ENCODE data around the gene RREB1.

- TF ChIP-seq CTCF (IDR thresholded peaks at IDR 0.05; ENCODE audit: extremely low read depth in 1 of 2, insufficient read depth in 1 of 2, low read depth in 1 of 2, low read length in 2 of 2): no peak
- TF ChIP-seq EZH2 (IDR thresholded peaks at IDR 0.05; ENCODE audit: borderline replicate concordance, low read depth, low read length, severe bottlenecking): no peak
- no peak for TF ChIP-seq POLR2A (IDR thresholded peaks at IDR 0.05; ENCODE audit: low read depth, low read length)
- no peak for TF ChIP-seq POLR2AphosphoS5 (IDR thresholded peaks at IDR 0.05; ENCODE audit: insufficient read depth, low read depth, low read length)
Measured at GRCh38 chr6:7200598-7201443, 93.1 kb downstream of the RREB1 start.

Measured in endothelial cell of umbilical vein (primary cell).